SH-SY5Y (cell line): Measurements from ENCODE around the gene FAM20A.

Experiments used
- GATA2 ChIP-seq: IDR thresholded peaks from 2 replicates; pipeline ENCODE4 v1.6.1; 2011; ENCODE audit warnings: mild to moderate bottlenecking, low read depth, low read length
- GATA3 ChIP-seq: IDR thresholded peaks from 2 replicates; pipeline ENCODE4 v1.6.1; 2011; ENCODE audit warnings: low read depth, mild to moderate bottlenecking, low read length, moderate library complexity

DNA sequence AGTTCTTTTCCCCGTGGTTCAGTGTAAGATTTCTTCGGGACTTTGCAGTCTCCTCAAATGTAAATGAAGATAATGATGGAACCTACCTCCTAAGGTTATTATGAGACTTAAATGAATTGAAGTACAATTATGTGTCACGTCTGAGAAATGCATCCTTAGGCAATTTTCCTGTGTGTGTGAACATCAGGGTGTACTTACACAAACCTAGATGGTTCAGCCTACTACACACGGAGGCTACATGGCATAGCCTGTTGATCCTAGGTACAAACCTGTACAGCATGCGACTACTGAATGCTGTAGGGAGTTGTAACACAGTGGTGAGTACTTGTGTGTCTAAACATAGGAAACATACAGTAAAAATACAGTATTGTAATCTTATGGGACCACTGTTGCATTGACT is 1.1 kb upstream of the FAM20A start:
- TF ChIP-seq GATA2 (no peak), GATA3 (no peak)
